K562 (cell line): ENCODE measurements around the gene RBMS3. TPM values are rescaled to one million over a fixed set of nuclear protein-coding genes. Genes with fewer than 3 reads are reported as not detected.

Source experiments
- ATAC-seq: fragments of 200-7000 bp; cut with Tn5 transposase; 3 replicates; pipeline ENCODE4 v1.9.1; 2020; ENCODE audit warnings: moderate library complexity
- BruUV-seq: library from RNA; stranded (reverse); fragments of 400-500 nt; replicated peaks from 2 replicates; lab custom pipeline; 2021; lab: Mats Ljungman, UMichigan
- CTCF ChIA-PET: fragments of 300-600 bp; formaldehyde crosslinking; extraction: SDS; loops from one replicate; lab custom pipeline; 2021; ENCODE audit warnings: low intra/inter-chr PET ratio; lab: Yijun Ruan, JAX
- POLR2A ChIA-PET: fragments of 300-600, 350-650 bp; sonication (Branson Sonifier 250); formaldehyde crosslinking; extraction: SDS; loops from one replicate; lab custom pipeline; 2021; ENCODE audit warnings: antibody characterized with exemption, inconsistent platforms; lab: Yijun Ruan, JAX
- DNase-seq, 4 experiments: peaks; one replicate each; pipeline versions ENCODE4 v3.0.0 to v3.0.0-alpha.2; 2011 to 2018; ENCODE audit warnings: low spot score in 3 of 4, mixed read lengths in 3 of 4; ENCODE audit errors: extremely low read depth in 1 of 4
- FAIRE-seq: peaks from 2 replicates; lab custom pipeline; 2011; peaks lifted over from hg19 to GRCh38; lab: Jason Lieb, UNC
- H2AFZ ChIP-seq: 2 replicates; pipeline ENCODE4 v1.6.0; 2011; ENCODE audit warnings: low read depth, low read length, control low read depth, inconsistent platforms
- H3K27ac ChIP-seq: fragments of 200-600 bp; 3 replicates; pipeline ENCODE4 v1.8.0; 2011; ENCODE audit warnings: low read depth, mild to moderate bottlenecking, control low read depth, inconsistent platforms, low read length, moderate library complexity, mixed read lengths; ENCODE audit errors: extremely low read depth
- H3K27me3 ChIP-seq, 2 experiments: fragments of 300-600 bp in 1 of 2; 2 replicates in 1 of 2; 3 replicates in 1 of 2; pipeline versions ENCODE4 v1.6.0 to v1.8.0; 2011; ENCODE audit warnings: inconsistent platforms in 2 of 2, low read length in 2 of 2, mild to moderate bottlenecking in 1 of 2, mixed read lengths in 1 of 2, moderate library complexity in 1 of 2; ENCODE audit not compliant: control insufficient read depth in 2 of 2, insufficient read depth in 2 of 2
- H3K36me3 ChIP-seq: fragments of 300-600 bp; 3 replicates; pipeline ENCODE4 v1.8.0; 2011; ENCODE audit warnings: mild to moderate bottlenecking, low read length, inconsistent platforms; ENCODE audit not compliant: control insufficient read depth, insufficient read depth
- H3K4me1 ChIP-seq, 2 experiments: fragments of 200-600 bp in 1 of 2; replicated peaks in 1 of 2; 2 replicates in 1 of 2; 3 replicates in 1 of 2; pipeline versions ENCODE4 v1.5.1 to v1.8.0; 2011; ENCODE audit warnings: inconsistent platforms in 2 of 2, low read length in 2 of 2, mild to moderate bottlenecking in 1 of 2, mixed read lengths in 1 of 2, moderate library complexity in 1 of 2; ENCODE audit not compliant: control insufficient read depth in 2 of 2, insufficient read depth in 2 of 2
- H3K4me2 ChIP-seq: 2 replicates; pipeline ENCODE4 v1.6.1; 2011; ENCODE audit warnings: low read length, control low read depth, inconsistent platforms, mixed read lengths; ENCODE audit not compliant: insufficient read depth
- H3K4me3 ChIP-seq: fragments of 200-600 bp; sonication (generic), shearing (Covaris generic); 2 replicates; pipeline ENCODE4 v1.5.1; 2016; ENCODE audit warnings: control low read depth, inconsistent platforms
- H3K79me2 ChIP-seq: fragments of 200-600 bp; 3 replicates; pipeline ENCODE4 v1.8.0; 2011; ENCODE audit warnings: low read length, inconsistent platforms; ENCODE audit not compliant: control insufficient read depth, insufficient read depth
- H3K9ac ChIP-seq, 2 experiments: 2 replicates each; pipeline versions ENCODE4 v1.6.0 to v1.6.1; 2011; ENCODE audit warnings: low read depth in 2 of 2, low read length in 2 of 2, control low read depth in 1 of 2, inconsistent platforms in 1 of 2, mild to moderate bottlenecking in 1 of 2, mixed read lengths in 1 of 2; ENCODE audit not compliant: insufficient read depth in 1 of 2
- H3K9me1 ChIP-seq: one replicate; pipeline ENCODE4 v1.6.0; 2011; ENCODE audit warnings: inconsistent platforms, mild to moderate bottlenecking, low read length, moderate library complexity; ENCODE audit not compliant: control insufficient read depth, insufficient read depth
- H3K9me3 ChIP-seq: replicated peaks from 2 replicates; pipeline ENCODE4 v1.5.1; 2011; ENCODE audit warnings: low read depth, low read length, inconsistent platforms; ENCODE audit not compliant: control insufficient read depth, insufficient read depth
- H4K20me1 ChIP-seq: replicated peaks from 2 replicates; pipeline ENCODE4 v1.6.1; 2011; ENCODE audit warnings: low read length, inconsistent platforms, mixed read lengths; ENCODE audit not compliant: control insufficient read depth, insufficient read depth
- CCNT2 ChIP-seq: IDR thresholded peaks from 2 replicates; pipeline ENCODE4 v1.6.1; 2011; ENCODE audit warnings: borderline replicate concordance, low read depth, mild to moderate bottlenecking, moderate library complexity, mixed read lengths, low read length; ENCODE audit not compliant: insufficient read length; ENCODE audit errors: extremely low read depth
- ETS2 ChIP-seq: IDR thresholded peaks from 2 replicates; pipeline ENCODE4 v1.6.1; 2016; ENCODE audit warnings: borderline replicate concordance, missing genetic modification characterization, mild to moderate bottlenecking, moderate library complexity, missing compliant biosample characterization; ENCODE audit not compliant: poor library complexity, severe bottlenecking
- GABPB2 ChIP-seq: fragments of 250-450 bp; sonication (Bioruptor Pico); conservative IDR thresholded peaks from 2 replicates; pipeline ENCODE4 v1.5.1; 2021; ENCODE audit warnings: mild to moderate bottlenecking
- GTF2A2 ChIP-seq: IDR thresholded peaks from 2 replicates; pipeline ENCODE4 v1.6.1; 2016; ENCODE audit warnings: mild to moderate bottlenecking, missing genetic modification characterization, missing compliant biosample characterization
- JUN ChIP-seq, 2 experiments: sonication (generic) in 1 of 2; formaldehyde crosslinking in 1 of 2; IDR thresholded peaks; 2 replicates each; pipeline versions ENCODE4 v1.6.1 to v1.8.0; 2012 to 2022; ENCODE audit warnings: borderline replicate concordance in 2 of 2, mild to moderate bottlenecking in 2 of 2, improper control_type of control experiment in 1 of 2, low read depth in 1 of 2, low read length in 1 of 2, missing genetic modification reagents in 1 of 2
- KAT7 ChIP-seq: sonication (generic); formaldehyde crosslinking; IDR thresholded peaks from 2 replicates; pipeline ENCODE4 v1.8.0; 2022; ENCODE audit warnings: missing genetic modification reagents, mild to moderate bottlenecking, borderline replicate concordance
- KHSRP ChIP-seq: fragments of 450-650 bp; IDR thresholded peaks from 2 replicates; pipeline ENCODE4 v1.6.1; 2017
- MBD1 ChIP-seq: fragments of 250-450 bp; sonication (Bioruptor Pico); IDR thresholded peaks from 2 replicates; pipeline ENCODE4 v1.8.0; 2022; ENCODE audit warnings: inconsistent platforms
- SIN3B ChIP-seq: fragments of 450-650 bp; IDR thresholded peaks from 2 replicates; pipeline ENCODE4 v1.6.1; 2017; ENCODE audit warnings: low read depth, mild to moderate bottlenecking, moderate library complexity
- SMAD3 ChIP-seq: fragments of 450-650 bp; formaldehyde crosslinking; conservative IDR thresholded peaks from 2 replicates; pipeline ENCODE4 v1.4.0; 2020; ENCODE audit warnings: mild to moderate bottlenecking
- TEAD2 ChIP-seq: fragments of 450-650 bp; IDR thresholded peaks from 2 replicates; pipeline ENCODE4 v1.6.1; 2016; ENCODE audit warnings: missing genetic modification characterization, control low read depth, missing compliant biosample characterization
- ZBED1 ChIP-seq: IDR thresholded peaks from 2 replicates; pipeline ENCODE4 v1.6.1; 2014
- WGBS: fragments of 100-300 bp; shearing (Covaris generic); methylation state at CpG from one replicate; pipeline ENCODE4 v1.1.6; 2016; ENCODE audit warnings: low coverage, mixed read lengths; ENCODE audit not compliant: insufficient coverage; ENCODE audit errors: missing lambda C conversion rate; 5-methylcytosine and 5-hydroxymethylcytosine counted together
- in situ Hi-C: fragments of 300-500 bp; cut with MboI; formaldehyde crosslinking; loops from 4 replicates; pipeline ENCODE4 v1.15.0; 2018; ENCODE audit warnings: inconsistent platforms, mixed read lengths
- intact Hi-C: fragments of 100-400 bp; cut with micrococcal nuclease; formaldehyde crosslinking; loops from 2 replicates; pipeline ENCODE4 v1.14.2; 2022
- polyA plus RNA-seq, 8 experiments: library from polyadenylated mRNA; depleted of rRNA in 4 of 8; stranded (reverse) in 5 of 8; unstranded in 3 of 8; fragments of >200 nt; fragmentation: Nextera tagmentation in 2 of 8; fragmentation: Illumina TruSeq in 1 of 8; extraction: Ambion mirVana in 2 of 8; extraction: Trizol in 1 of 8; gene quantifications; 2 replicates each; pipeline versions ENCODE4 v1.2.1 to v1.2.3, GENCODE V29; 2011 to 2014; ENCODE audit warnings: inconsistent platforms in 1 of 8, missing spikeins in 1 of 8
- total RNA-seq, 7 experiments: library from RNA; depleted of rRNA in 6 of 7; stranded (reverse); fragments of >200 nt in 6 of 7; fragmentation: Illumina TruSeq in 2 of 7; extraction: Trizol in 2 of 7; gene quantifications; 2 replicates each; pipeline versions ENCODE4 v1.2.1 to v1.2.3, GENCODE V29; 2011 to 2021; ENCODE audit warnings: low replicate concordance in 1 of 7
- TF ChIP-seq, protein P1 (sequence below): fragments of 450-650 bp; IDR thresholded peaks from 2 replicates; pipeline ENCODE4 v1.6.1; 2018; ENCODE audit not compliant: partially characterized antibody
- TF ChIP-seq, protein P2 (sequence below): sonication (generic); formaldehyde crosslinking; IDR thresholded peaks from 2 replicates; pipeline ENCODE4 v1.5.0; 2020; ENCODE audit warnings: missing genetic modification reagents

Gene RBMS3
- total and polyA plus RNA-seq, 9 of the 15 experiments (the other 6 are each of a cell fraction or from before 2014, with no cell fraction given): 0.20 TPM; not detected in 8

DNA sequence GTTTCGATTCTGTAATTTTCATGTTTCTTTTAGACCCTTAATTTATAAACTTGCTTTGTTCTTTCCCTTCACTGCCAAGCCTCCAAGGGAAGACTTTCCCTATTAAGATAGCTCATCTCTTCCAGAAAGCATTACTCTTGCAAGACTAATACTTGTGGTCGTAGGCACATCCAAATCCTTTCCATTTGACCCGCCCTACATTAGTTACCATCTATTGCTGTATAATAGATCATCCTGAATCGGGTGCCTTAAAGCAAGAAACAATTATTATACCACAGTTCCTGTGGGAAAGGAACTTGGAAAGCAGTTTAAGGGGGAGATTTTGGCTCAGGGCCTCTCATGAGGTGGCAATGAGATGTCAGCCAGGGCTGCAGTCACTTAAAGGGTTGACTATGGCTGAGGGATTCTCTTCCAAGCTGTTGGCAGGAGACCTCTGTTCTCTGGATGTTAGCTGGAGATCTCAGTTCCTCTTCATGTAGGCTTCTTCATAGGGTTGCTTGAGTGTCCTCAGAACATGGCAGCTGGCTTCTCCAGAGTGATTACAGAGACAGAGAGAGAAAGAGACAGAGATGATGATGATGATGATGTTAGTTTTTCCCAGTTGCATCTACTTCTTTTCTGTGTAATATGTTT is 755.2 kb downstream of the RBMS3 start:
- in situ Hi-C loops: no loop called here
- intact Hi-C loops: no loop called here
- H4K20me1 ChIP-seq: no peaks in the 10 kb centered on the region
- 0% methylated on average over 4 of the region's 4 CpGs for WGBS
- no peak overlapping the region for H3K4me2 ChIP-seq
- TF ChIP-seq ETS2 (tag) (no peak), KHSRP (no peak), SMAD3 (CRISPR knock-in tag) (no peak), SIN3B (no peak), JUN (IDR thresholded peaks at IDR 0.05; ENCODE audit: borderline replicate concordance, low read depth, low read length) (no peak), JUN (CRISPR knock-in tag; IDR thresholded peaks at IDR 0.05; ENCODE audit: borderline replicate concordance) (no peak), MBD1 (CRISPR knock-in tag) (no peak), TEAD2 (tag) (no peak), GABPB2 (CRISPR knock-in tag) (no peak), CCNT2 (no peak), KAT7 (no peak), GTF2A2 (tag) (no peak), ZBED1 (no peak)
- TF ChIP-seq, protein P1, sequence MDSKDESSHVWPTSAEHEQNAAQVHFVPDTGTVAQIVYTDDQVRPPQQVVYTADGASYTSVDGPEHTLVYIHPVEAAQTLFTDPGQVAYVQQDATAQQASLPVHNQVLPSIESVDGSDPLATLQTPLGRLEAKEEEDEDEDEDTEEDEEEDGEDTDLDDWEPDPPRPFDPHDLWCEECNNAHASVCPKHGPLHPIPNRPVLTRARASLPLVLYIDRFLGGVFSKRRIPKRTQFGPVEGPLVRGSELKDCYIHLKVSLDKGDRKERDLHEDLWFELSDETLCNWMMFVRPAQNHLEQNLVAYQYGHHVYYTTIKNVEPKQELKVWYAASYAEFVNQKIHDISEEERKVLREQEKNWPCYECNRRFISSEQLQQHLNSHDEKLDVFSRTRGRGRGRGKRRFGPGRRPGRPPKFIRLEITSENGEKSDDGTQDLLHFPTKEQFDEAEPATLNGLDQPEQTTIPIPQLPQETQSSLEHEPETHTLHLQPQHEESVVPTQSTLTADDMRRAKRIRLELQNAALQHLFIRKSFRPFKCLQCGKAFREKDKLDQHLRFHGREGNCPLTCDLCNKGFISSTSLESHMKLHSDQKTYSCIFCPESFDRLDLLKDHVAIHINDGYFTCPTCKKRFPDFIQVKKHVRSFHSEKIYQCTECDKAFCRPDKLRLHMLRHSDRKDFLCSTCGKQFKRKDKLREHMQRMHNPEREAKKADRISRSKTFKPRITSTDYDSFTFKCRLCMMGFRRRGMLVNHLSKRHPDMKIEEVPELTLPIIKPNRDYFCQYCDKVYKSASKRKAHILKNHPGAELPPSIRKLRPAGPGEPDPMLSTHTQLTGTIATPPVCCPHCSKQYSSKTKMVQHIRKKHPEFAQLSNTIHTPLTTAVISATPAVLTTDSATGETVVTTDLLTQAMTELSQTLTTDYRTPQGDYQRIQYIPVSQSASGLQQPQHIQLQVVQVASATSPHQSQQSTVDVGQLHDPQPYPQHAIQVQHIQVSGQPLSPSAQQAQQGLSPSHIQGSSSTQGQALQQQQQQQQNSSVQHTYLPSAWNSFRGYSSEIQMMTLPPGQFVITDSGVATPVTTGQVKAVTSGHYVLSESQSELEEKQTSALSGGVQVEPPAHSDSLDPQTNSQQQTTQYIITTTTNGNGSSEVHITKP: no peak
- TF ChIP-seq, protein P2, sequence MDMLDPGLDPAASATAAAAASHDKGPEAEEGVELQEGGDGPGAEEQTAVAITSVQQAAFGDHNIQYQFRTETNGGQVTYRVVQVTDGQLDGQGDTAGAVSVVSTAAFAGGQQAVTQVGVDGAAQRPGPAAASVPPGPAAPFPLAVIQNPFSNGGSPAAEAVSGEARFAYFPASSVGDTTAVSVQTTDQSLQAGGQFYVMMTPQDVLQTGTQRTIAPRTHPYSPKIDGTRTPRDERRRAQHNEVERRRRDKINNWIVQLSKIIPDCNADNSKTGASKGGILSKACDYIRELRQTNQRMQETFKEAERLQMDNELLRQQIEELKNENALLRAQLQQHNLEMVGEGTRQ (CRISPR knock-in tag): no peak
- TF ChIP-seq, all 486 proteins: peak for 0
- Histone ChIP-seq H3K9me1 (no peaks in the 10 kb centered on the region), H2AFZ (no peak overlapping the region), H3K4me1 (no peaks in the 10 kb centered on the region), H3K9me3 (no peaks in the 10 kb centered on the region), H3K79me2 (no peaks in the 10 kb centered on the region), H3K36me3 (no peaks in the 10 kb centered on the region), H3K9ac (no peak overlapping the region), H3K4me3 (no peak overlapping the region), H3K27ac (no peak overlapping the region), H3K27me3 (no peaks in the 10 kb centered on the region)
- ChIA-PET CTCF (no interaction called here), POLR2A (no interaction called here)
- FAIRE-seq (no peak), DNase-seq (no peak), ATAC-seq (no peak)
- no TSS peak for BruUV-seq
